ENCODE data around the gene CADM2.

Gene CADM2

DNA sequence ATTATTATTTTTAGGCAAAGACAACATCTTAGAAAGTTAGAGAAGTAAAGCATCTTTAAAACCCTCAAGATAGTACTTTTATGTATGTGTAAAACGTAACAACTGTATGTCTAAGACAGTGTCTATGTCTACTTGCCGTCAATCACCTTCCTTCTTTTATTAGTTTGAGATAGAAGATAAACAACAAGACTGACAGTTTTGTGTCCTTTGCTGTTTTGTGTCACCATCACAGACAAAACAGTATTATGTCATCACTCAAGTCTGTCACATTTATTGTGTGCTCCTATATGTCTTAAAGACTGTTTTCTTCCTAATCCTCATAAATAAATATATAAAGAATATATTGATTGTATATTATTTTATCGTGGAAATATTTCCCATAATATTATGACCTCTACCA, 908.3 kb downstream of the CADM2 start:
- H3K4me1 ChIP-seq (ENCODE audit: control insufficient read depth in 1 of 2, insufficient read depth in 1 of 2, low read depth in 1 of 2, low read length in 1 of 2), result no peaks in the 10 kb centered on the region
- no peaks in the 10 kb centered on the region for H3K36me3 ChIP-seq
- H3K9me3 ChIP-seq, result no peaks in the 10 kb centered on the region
- no peak overlapping the region for H3K27ac ChIP-seq
- H3K4me3 ChIP-seq (ENCODE audit: low read depth in 1 of 2, low read length in 1 of 2), result no peak overlapping the region
- H3K27me3 ChIP-seq, result no peaks in the 10 kb centered on the region
- TF ChIP-seq, protein P1, sequence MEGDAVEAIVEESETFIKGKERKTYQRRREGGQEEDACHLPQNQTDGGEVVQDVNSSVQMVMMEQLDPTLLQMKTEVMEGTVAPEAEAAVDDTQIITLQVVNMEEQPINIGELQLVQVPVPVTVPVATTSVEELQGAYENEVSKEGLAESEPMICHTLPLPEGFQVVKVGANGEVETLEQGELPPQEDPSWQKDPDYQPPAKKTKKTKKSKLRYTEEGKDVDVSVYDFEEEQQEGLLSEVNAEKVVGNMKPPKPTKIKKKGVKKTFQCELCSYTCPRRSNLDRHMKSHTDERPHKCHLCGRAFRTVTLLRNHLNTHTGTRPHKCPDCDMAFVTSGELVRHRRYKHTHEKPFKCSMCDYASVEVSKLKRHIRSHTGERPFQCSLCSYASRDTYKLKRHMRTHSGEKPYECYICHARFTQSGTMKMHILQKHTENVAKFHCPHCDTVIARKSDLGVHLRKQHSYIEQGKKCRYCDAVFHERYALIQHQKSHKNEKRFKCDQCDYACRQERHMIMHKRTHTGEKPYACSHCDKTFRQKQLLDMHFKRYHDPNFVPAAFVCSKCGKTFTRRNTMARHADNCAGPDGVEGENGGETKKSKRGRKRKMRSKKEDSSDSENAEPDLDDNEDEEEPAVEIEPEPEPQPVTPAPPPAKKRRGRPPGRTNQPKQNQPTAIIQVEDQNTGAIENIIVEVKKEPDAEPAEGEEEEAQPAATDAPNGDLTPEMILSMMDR (IDR thresholded peaks at IDR 0.05), result no peak

DNA sequence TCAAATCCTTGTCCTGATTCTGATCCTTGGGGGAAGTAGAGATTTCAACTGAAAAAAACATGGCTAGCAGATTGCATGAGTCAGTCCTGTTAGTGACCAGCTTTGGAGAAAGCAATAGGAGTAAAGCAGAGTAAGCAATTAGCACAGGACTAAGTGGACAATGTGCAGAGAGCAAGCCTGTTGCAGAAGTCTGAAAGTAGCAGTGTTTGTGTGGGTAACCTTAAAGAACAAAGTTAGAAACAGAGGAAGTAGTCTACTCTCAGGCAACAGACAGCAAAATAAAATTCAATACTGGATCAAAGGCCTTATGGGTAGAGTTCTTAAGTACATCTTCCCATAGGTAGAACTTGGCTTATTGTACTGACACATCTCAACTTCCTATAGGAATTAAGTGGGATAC, 916.8 kb downstream of the CADM2 start:
- no peaks in the 10 kb centered on the region for H3K36me3 ChIP-seq
- H3K27ac ChIP-seq, result no peak overlapping the region
- no peaks in the 10 kb centered on the region for H3K9me3 ChIP-seq
- no peaks in the 10 kb centered on the region for H3K27me3 ChIP-seq
- H3K4me3 ChIP-seq (ENCODE audit: low read depth in 1 of 2, low read length in 1 of 2), result no peak overlapping the region
- H3K4me1 ChIP-seq (ENCODE audit: control insufficient read depth in 1 of 2, insufficient read depth in 1 of 2, low read depth in 1 of 2, low read length in 1 of 2), result no peaks in the 10 kb centered on the region
- TF ChIP-seq, protein P1 (IDR thresholded peaks at IDR 0.05), result no peak

DNA sequence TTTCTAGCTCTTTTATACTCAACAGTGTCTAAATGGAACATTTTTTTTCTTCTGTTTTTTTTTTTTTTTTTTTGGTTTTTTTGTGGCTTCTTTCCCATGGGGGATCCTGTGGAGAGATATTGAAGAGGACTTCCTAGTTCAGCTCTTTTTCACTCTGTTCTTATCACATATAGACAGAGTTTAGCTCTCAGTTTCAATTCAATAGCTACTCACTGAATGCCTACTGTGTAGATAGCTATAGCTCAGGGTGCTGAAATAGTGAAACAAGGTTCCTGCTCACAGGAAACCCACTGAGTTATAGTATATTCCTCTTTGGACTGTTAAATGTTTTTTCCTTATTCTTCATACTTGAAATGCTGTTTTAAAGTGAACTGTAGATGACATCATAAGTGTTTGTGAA, 918.8 kb downstream of the CADM2 start:
- Histone ChIP-seq H3K4me1 (ENCODE audit: control insufficient read depth in 1 of 2, insufficient read depth in 1 of 2, low read depth in 1 of 2, low read length in 1 of 2) (no peaks in the 10 kb centered on the region), H3K9me3 (no peaks in the 10 kb centered on the region), H3K27ac (no peak overlapping the region), H3K36me3 (no peaks in the 10 kb centered on the region), H3K4me3 (ENCODE audit: low read depth in 1 of 2, low read length in 1 of 2) (no peak overlapping the region), H3K27me3 (no peaks in the 10 kb centered on the region)
- TF ChIP-seq, protein P1 (IDR thresholded peaks at IDR 0.05), result no peak

DNA sequence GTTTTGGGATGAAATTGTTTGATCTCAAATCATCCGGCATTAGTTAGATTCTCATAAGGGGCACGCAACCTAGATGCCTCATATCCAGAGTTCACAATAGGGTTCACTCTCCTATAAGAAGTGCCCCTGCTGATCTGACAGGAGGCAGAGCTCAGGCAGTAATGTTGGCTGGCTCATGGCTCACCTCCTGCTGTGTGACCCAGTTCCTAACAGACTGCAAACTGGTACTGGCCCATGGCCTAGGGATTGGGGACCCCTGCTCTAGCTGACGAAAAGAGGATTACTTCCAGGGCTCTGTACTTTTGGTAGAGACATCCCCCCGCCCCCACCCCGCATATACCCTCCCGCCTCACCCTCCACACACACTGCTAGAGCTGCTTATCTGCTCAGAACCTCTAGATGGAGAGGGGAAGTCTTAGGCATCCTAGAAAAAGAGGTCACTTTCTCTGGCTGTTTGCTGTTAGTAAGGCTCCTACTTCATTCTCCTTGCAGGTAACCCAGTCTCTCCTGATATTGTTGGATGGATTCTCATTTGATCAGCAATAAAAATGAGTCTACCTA, 923.1 kb downstream of the CADM2 start:
- H3K27me3 ChIP-seq, result no peaks in the 10 kb centered on the region
- no peak overlapping the region for H3K4me3 ChIP-seq (ENCODE audit: low read depth in 1 of 2, low read length in 1 of 2)
- no peak overlapping the region for H3K27ac ChIP-seq
- H3K36me3 ChIP-seq, result no peaks in the 10 kb centered on the region
- no peaks in the 10 kb centered on the region for H3K9me3 ChIP-seq
- no peaks in the 10 kb centered on the region for H3K4me1 ChIP-seq (ENCODE audit: control insufficient read depth in 1 of 2, insufficient read depth in 1 of 2, low read depth in 1 of 2, low read length in 1 of 2)
- TF ChIP-seq, protein P1 (IDR thresholded peaks at IDR 0.05), result no peak

DNA sequence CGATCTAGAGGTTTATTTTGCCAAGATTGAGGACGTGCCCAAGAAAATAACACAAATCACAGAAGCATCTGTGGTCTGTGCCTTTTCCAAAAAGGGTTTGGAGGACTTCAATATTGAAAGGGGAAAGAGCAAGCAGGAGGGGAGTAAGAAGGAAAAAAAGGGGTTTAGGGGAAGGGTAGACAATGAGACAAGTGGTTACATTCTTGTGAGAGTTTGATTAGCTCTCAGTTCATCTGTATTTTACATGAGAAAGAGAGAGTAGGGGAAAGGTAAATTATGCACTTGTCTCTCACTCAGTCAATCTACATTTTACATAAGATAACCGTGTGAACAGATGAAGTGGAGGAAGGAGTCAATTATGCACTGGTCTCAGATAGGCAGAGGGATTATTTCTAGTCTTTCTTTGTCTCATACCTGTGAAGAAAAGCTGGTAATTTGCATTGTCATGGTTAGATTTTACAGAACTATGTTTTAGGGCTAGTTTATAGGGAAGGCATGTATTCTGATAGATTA, 931.3 kb downstream of the CADM2 start:
- Histone ChIP-seq H3K27ac (no peak overlapping the region), H3K4me3 (ENCODE audit: low read depth in 1 of 2, low read length in 1 of 2) (no peak overlapping the region), H3K9me3 (peaks cover 3% of the 10 kb centered on the region), H3K36me3 (no peaks in the 10 kb centered on the region), H3K4me1 (ENCODE audit: control insufficient read depth in 1 of 2, insufficient read depth in 1 of 2, low read depth in 1 of 2, low read length in 1 of 2) (no peaks in the 10 kb centered on the region), H3K27me3 (no peaks in the 10 kb centered on the region)
- TF ChIP-seq, protein P1 (IDR thresholded peaks at IDR 0.05), result no peak

Data from neutrophil (primary cell).